Keratinocyte (primary cell): ENCODE results near the gene HTRA3. TPM values are rescaled to one million over a fixed set of nuclear protein-coding genes. Genes with fewer than 3 reads are reported as not detected.

Experiments
- DNase-seq: peaks from one replicate; pipeline ENCODE4 v3.0.0-alpha.2; 2011; ENCODE audit warnings: low read depth, missing footprints, low spot score
- FAIRE-seq: peaks from 2 replicates; lab custom pipeline; 2011; peaks lifted over from hg19 to GRCh38; lab: Jason Lieb, UNC
- H2AFZ ChIP-seq: 2 replicates; pipeline ENCODE4 v1.6.0; 2012; ENCODE audit warnings: low read length, control low read depth, inconsistent platforms; ENCODE audit not compliant: control insufficient read depth
- H3K27ac ChIP-seq: 2 replicates; pipeline ENCODE4 v1.5.1; 2011; ENCODE audit warnings: low read length; ENCODE audit not compliant: control insufficient read depth, insufficient read depth
- H3K27me3 ChIP-seq: 3 replicates; pipeline ENCODE4 v1.6.0; 2011; ENCODE audit warnings: low read length; ENCODE audit not compliant: control insufficient read depth, insufficient read depth; ENCODE audit errors: extremely low read depth
- H3K36me3 ChIP-seq, 2 experiments: 2 replicates in 1 of 2; 3 replicates in 1 of 2; pipeline ENCODE4 v1.5.1; 2011; ENCODE audit warnings: low read length in 2 of 2, mild to moderate bottlenecking in 1 of 2; ENCODE audit not compliant: control insufficient read depth in 2 of 2, insufficient read depth in 2 of 2; ENCODE audit errors: extremely low read depth in 1 of 2
- H3K4me1 ChIP-seq: 3 replicates; pipeline ENCODE4 v1.5.1; 2011; ENCODE audit warnings: low read length; ENCODE audit not compliant: control insufficient read depth, insufficient read depth; ENCODE audit errors: extremely low read depth
- H3K4me2 ChIP-seq: 3 replicates; pipeline ENCODE4 v1.6.0; 2011; ENCODE audit warnings: low read depth, low read length; ENCODE audit not compliant: control insufficient read depth, insufficient read depth; ENCODE audit errors: extremely low read depth
- H3K4me3 ChIP-seq, 3 experiments: fragments of 200-600 bp in 1 of 3; sonication (generic) in 1 of 3; 2 replicates in 2 of 3; 3 replicates in 1 of 3; pipeline ENCODE4 v1.5.1; 2011 to 2016; ENCODE audit warnings: low read length in 3 of 3, mild to moderate bottlenecking in 3 of 3, control low read depth in 2 of 3, inconsistent platforms in 1 of 3, low read depth in 1 of 3, mixed read lengths in 1 of 3, mixed run types in 1 of 3, moderate library complexity in 1 of 3; ENCODE audit not compliant: control insufficient read depth in 2 of 3, insufficient read depth in 2 of 3; ENCODE audit errors: extremely low read depth in 1 of 3
- H3K79me2 ChIP-seq: 2 replicates; pipeline ENCODE4 v1.6.0; 2012; ENCODE audit warnings: low read length; ENCODE audit not compliant: control insufficient read depth, insufficient read depth
- H3K9ac ChIP-seq: 3 replicates; pipeline ENCODE4 v1.6.0; 2011; ENCODE audit warnings: low read length; ENCODE audit not compliant: control insufficient read depth, insufficient read depth; ENCODE audit errors: extremely low read depth
- H3K9me1 ChIP-seq: 3 replicates; pipeline ENCODE4 v1.6.0; 2011; ENCODE audit warnings: low read length; ENCODE audit not compliant: control insufficient read depth, insufficient read depth; ENCODE audit errors: extremely low read depth
- H3K9me3 ChIP-seq: 2 replicates; pipeline ENCODE4 v1.5.1; 2012; ENCODE audit warnings: low read depth, low read length; ENCODE audit not compliant: control insufficient read depth
- H4K20me1 ChIP-seq: 3 replicates; pipeline ENCODE4 v1.6.0; 2011; ENCODE audit warnings: low read length; ENCODE audit not compliant: control insufficient read depth, insufficient read depth; ENCODE audit errors: extremely low read depth
- EZH2 ChIP-seq: IDR thresholded peaks from one replicate; pipeline ENCODE4 v1.6.1; 2012; ENCODE audit warnings: inconsistent platforms, mild to moderate bottlenecking, low read length, moderate library complexity
- dilution Hi-C: fragments of 300-500 bp; cut with MboI; formaldehyde crosslinking; loops from one replicate; pipeline ENCODE4 v1.7.0; 2020; ENCODE audit warnings: low sequenced_read_pairs; ENCODE audit not compliant: extremely low pct_ligation_motif_present
- polyA minus RNA-seq, 3 experiments: library from RNA; depleted of rRNA, polyadenylated mRNA; stranded (reverse); fragments of >200 nt; gene quantifications; 1 replicate in 1 of 3; 2 replicates in 1 of 3; 3 replicates in 1 of 3; pipeline ENCODE4 v1.2.3, GENCODE V29; 2011
- polyA plus RNA-seq, 5 experiments: library from polyadenylated mRNA; depleted of rRNA in 3 of 5; stranded (reverse) in 3 of 5; stranded (forward) in 1 of 5; unstranded in 1 of 5; fragments of >200 nt; gene quantifications; 1 replicate in 1 of 5; 2 replicates in 3 of 5; 3 replicates in 1 of 5; pipeline versions ENCODE4 v1.2.1 to v1.2.3, GENCODE V29; 2011 to 2012; ENCODE audit warnings: missing spikeins in 2 of 5, low read depth in 1 of 5, low replicate concordance in 1 of 5
- TF ChIP-seq, protein P1 (sequence below), 3 experiments: IDR thresholded peaks in 1 of 3; conservative IDR thresholded peaks in 1 of 3; optimal IDR thresholded peaks in 1 of 3; 2 replicates in 2 of 3; 3 replicates in 1 of 3; pipeline versions ENCODE3 to v1.5.1; 2011; ENCODE audit warnings: low read length in 3 of 3, mild to moderate bottlenecking in 3 of 3, moderate library complexity in 2 of 3, control low read depth in 1 of 3, inconsistent platforms in 1 of 3; ENCODE audit not compliant: insufficient read depth in 2 of 3; ENCODE audit errors: extremely low read depth in 1 of 3

The HTRA3 gene
- polyA plus RNA-seq (not detected in 3 replicates), polyA minus RNA-seq (not detected in 3 replicates)
- not detected for polyA plus RNA-seq (2011; ENCODE audit: low read depth)
- polyA plus RNA-seq (2011; cell fraction: cytosol; rRNA removed), result not detected in 2 replicates
- polyA plus RNA-seq (2011; cell fraction: nucleus; rRNA removed), result not detected in 2 replicates
- not detected in 2 replicates for polyA plus RNA-seq (2012; ENCODE audit: low replicate concordance)
- not detected for polyA minus RNA-seq (2011; cell fraction: cytosol; rRNA and poly(A)+ RNA removed)
- polyA minus RNA-seq (2011; cell fraction: nucleus; rRNA and poly(A)+ RNA removed), result not detected in 2 replicates

DNA sequence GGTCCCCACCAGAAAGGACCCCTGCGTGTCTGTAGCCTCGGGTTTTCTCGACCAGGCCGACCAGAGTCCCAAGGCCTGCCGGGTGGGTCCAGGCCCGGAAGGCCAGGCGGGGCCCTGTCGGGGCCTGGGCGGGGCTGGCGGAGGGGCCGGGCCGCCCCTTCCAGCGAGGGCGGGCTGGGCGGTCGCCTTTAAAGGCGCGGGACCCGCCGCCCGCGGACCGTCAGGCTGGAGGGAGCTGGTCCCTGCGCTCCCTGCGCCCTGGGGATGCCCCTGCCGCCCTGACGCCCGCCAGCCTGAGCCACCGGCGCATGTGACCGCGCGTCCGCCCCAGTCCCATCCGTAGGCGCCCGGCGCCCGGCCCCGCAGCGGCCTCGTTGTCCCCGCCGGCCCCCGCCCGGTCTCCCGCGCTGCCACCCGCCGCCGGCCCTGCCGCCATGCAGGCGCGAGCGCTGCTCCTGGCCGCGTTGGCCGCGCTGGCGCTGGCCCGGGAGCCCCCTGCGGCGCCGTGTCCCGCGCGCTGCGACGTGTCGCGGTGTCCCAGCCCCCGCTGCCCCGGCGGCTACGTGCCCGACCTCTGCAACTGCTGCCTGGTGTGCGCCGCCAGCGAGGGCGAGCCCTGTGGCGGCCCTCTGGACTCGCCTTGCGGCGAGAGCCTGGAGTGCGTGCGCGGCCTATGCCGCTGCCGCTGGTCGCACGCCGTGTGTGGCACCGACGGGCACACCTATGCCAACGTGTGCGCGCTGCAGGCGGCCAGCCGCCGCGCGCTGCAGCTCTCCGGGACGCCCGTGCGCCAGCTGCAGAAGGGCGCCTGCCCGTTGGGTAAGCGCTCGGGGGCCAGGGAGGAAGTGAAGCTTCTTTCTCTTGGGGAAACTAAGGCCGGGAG is at the start of gene HTRA3:
Gene HTRA3, plus strand, starts transcription at position 220 of the 883 bp plus-strand sequence. Its CDS starts 215 bp downstream, at position 435.
- Histone ChIP-seq H2AFZ (no peak within 1 kb of the TSS), H3K4me1 (no peaks in the 10 kb centered on the region), H3K27me3 (peaks cover 41% of the 10 kb centered on the region), H3K79me2 (no peaks in the 10 kb centered on the region), H4K20me1 (no peaks in the 10 kb centered on the region), H3K4me3 (no peak within 1 kb of the TSS), H3K9ac (no peak within 1 kb of the TSS), H3K4me2 (peak within 1 kb of the TSS; percentile 39), H3K9me1 (no peaks in the 10 kb centered on the region), H3K36me3 (no peaks in the 10 kb centered on the region), H3K9me3 (no peaks in the 10 kb centered on the region), H3K27ac (no peak within 1 kb of the TSS)
- DNase-seq (no peak), FAIRE-seq (no peak)
- TF ChIP-seq EZH2, result no peak
- TF ChIP-seq, protein P1, sequence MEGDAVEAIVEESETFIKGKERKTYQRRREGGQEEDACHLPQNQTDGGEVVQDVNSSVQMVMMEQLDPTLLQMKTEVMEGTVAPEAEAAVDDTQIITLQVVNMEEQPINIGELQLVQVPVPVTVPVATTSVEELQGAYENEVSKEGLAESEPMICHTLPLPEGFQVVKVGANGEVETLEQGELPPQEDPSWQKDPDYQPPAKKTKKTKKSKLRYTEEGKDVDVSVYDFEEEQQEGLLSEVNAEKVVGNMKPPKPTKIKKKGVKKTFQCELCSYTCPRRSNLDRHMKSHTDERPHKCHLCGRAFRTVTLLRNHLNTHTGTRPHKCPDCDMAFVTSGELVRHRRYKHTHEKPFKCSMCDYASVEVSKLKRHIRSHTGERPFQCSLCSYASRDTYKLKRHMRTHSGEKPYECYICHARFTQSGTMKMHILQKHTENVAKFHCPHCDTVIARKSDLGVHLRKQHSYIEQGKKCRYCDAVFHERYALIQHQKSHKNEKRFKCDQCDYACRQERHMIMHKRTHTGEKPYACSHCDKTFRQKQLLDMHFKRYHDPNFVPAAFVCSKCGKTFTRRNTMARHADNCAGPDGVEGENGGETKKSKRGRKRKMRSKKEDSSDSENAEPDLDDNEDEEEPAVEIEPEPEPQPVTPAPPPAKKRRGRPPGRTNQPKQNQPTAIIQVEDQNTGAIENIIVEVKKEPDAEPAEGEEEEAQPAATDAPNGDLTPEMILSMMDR (optimal IDR thresholded peaks at IDR 0.05 in 1 of 3, IDR thresholded peaks at IDR 0.05 in 1 of 3, conservative IDR thresholded peaks at IDR 0.05 in 1 of 3; ENCODE audit: extremely low read depth in 1 of 3, insufficient read depth in 2 of 3, low read length in 3 of 3), result no peak
- dilution Hi-C loops, result loop anchor here (25.0 kb wide), 1 partner anchor 143 kb away; no protein-coding TSS in a partner anchor

DNA sequence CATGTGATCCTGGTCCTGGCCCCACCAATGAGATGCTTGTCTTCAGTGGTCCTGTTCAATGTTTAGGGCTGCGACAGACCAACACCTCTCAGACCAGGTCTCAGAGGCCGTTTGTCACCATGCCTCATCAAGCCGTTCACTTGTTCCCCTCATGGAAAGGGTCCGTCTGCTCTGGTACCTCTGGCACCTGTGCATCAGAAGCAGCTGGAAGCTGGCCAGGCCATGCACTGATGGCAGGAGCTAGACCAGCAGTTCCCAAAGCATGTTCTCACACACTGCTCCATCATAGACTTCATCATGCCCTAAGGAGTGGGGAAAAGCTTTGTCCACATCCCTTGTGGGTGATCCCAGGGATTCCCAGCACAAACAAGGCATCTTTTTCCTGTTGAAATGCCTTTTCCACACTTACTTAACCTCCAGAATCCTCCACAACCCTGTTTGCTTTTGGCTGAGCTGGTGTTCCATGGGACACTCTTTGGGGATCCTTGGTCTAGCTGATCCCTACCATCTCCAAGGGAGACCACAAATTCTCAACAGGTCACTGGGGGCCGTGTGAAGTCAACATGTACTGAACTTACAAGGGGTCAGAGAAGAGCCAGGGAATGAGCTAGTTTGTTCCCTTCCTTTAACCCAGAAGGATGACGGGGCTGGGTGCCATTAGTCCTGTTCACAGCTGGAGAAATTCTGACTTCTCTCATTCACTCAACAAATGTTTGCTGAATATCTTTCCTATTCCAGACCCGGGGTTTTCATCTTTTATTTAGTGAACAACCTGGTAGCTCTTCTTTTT is 48.7 kb upstream of the HTRA3 start:
- H3K4me3 ChIP-seq, result no peak overlapping the region
- no peak overlapping the region for H3K9ac ChIP-seq
- H3K27ac ChIP-seq, result no peak overlapping the region
- no peak for TF ChIP-seq EZH2
- TF ChIP-seq, protein P1 (optimal IDR thresholded peaks at IDR 0.05 in 1 of 3, IDR thresholded peaks at IDR 0.05 in 1 of 3, conservative IDR thresholded peaks at IDR 0.05 in 1 of 3; ENCODE audit: extremely low read depth in 1 of 3, insufficient read depth in 2 of 3, low read length in 3 of 3), result no peak
- no peak overlapping the region for H3K4me2 ChIP-seq
- no peaks in the 10 kb centered on the region for H3K27me3 ChIP-seq
- no peaks in the 10 kb centered on the region for H4K20me1 ChIP-seq
- FAIRE-seq, result no peak
- H3K4me1 ChIP-seq, result no peaks in the 10 kb centered on the region
- DNase-seq, result no peak
- dilution Hi-C loops, result no loop called here
- H3K36me3 ChIP-seq, result peaks cover 42 to 62% of the 10 kb centered on the region in 2 experiments
- no peak overlapping the region for H2AFZ ChIP-seq
- no peaks in the 10 kb centered on the region for H3K79me2 ChIP-seq
- no peaks in the 10 kb centered on the region for H3K9me1 ChIP-seq
- no peaks in the 10 kb centered on the region for H3K9me3 ChIP-seq
